NCI-H82 (cell line): Measurements from ENCODE around the gene TDRD15.
"Not testable (repeated sequence)": the region's sequence is repeated elsewhere in the genome, so short reads cannot be mapped to it uniquely, and the experiment has no call there.

Source experiments
- DNase-seq: peaks from one replicate; lab custom pipeline; 2025; lab: John Stamatoyannopoulos, UW

Gene TDRD15

DNA sequence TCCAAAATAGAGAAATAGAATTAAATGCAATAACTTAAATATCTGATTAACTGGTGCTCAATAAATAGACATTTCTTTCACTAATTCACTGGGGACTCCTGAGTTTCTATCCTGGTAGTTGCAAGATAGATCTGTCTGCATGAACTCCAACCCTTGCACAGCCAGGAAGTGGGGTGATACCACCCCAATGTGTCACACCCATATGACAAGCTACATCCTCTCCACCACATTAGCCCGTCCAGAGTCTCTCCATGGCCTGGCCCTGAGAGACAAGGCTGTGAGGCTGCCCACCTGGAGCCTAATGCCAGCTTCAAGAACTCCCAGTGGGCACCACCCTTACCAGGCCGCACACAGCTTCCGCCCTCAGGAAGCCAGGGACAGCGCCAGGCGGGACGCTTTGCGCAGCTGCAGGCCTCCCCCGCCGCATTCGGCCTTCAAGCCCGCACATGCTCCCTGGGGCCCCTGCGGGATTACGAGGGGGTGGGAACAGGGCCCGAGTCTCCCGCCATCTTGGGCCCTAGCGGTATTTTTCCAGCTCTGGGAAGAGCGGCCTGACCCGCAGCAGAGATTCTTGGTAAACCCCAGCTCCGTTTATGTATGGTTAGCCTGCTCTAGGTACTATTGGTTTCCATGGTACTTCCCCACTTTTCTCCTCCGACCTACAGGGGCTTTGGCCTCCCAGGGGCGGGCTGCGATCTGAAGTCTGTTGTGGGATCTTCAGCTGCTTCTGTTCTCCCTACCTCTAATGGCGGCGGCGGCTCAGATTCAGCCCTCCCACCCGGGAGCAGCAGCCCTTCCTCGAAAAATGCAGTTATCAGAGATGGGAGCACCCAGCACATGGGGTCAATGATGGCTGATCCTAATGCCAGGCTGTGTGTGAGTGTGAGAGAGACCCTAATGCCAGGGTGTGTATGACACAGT is at the start of gene TDRD15:
TDRD15 (plus strand) TSS at position 496 of the 921 bp plus-strand sequence. CDS start 13,500 bp downstream, outside the sequence.
- no peak for DNase-seq

DNA sequence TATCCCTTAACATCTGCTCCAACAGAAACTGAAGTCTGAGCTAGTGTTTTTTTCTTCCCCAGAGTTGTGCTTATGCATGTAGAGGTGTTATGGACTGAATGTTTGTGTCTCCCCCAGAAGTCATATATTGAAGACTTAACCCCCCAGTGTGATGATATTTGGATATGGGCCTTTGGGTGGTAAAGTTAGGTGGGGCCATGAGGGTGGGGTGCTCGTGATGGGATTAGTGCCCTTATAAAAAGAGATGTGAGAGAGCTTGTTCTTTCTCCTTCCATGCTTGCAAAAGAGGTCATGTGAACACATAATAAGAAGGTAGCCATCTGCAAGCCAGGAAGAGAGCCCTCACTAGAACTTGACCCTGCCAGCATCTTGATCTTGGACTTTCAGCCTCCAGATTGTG is 45.5 kb upstream of the TDRD15 start:
- no peak for DNase-seq

DNA sequence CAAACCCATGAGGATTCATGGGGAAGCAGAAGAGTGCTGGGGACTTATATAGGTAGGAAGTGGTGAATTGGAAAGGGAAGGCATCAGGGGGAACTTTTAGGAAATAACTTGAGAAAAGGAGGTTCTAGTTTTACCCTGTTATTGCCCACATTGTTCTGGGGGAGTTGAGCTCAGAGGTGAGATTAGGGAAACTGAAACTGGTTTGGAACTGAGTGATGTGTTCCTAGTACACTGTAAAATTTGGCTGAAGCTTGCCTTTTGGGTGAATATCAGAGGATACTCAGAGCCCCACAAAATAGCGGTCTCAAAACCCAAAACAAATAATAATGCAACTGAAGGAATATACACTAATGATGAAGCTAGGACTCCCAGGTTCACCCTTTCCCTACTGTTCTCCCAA is 40.3 kb upstream of the TDRD15 start:
- DNase-seq: no peak

GRCh38 chr2:21084401-21084800 is 39.4 kb upstream of the TDRD15 start:
- no peak for DNase-seq

DNA sequence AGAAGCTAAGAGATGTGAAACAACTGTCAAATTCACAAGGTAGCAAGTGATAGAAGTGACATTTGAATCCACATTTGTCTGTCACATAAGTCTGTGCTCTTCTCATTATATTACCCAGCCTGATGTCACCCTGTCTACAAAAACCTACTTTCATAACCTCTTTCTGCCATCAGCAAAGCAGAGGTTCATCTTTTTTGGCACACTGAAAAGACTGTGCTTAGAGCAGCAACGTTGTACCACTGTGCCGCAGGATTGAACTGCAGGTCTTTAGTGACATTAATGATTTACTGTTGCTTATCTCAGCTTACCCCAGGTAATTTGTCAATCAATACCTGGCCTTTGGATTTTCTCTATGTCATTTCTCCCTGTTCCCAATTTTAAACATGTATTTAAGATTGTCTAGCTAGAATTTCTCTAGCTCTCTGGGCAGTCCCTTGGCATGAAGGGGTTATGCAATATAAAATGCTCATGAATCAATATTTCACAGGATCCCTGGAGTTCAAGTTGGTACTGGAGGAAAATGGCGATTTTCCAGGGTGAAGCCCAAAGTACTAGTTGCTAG is 31.4 kb upstream of the TDRD15 start:
- DNase-seq: no peak

- no peak for DNase-seq
These were observed 28.6 kb upstream of the TDRD15 start for GRCh38 chr2:21095178-21095577.

DNA sequence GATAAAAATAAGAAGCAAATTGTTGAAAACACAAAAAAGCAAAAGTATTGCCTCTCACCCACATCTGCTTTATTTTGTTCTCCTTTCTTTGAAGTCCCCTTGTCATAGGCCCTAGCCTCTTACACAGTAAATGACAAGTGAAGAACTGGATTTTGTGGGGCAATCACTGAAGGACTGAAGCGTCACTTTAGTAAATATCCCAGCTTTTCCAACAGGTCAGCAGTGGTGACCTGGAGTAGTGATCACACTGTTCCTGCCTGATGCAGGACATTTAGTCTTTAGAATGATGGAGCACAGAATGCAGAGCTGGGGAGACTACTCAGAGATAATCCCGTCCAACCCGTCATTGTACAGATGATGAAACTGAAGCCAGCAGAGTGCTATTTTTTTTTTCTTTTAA is 28.1 kb upstream of the TDRD15 start:
- DNase-seq: no peak

DNA sequence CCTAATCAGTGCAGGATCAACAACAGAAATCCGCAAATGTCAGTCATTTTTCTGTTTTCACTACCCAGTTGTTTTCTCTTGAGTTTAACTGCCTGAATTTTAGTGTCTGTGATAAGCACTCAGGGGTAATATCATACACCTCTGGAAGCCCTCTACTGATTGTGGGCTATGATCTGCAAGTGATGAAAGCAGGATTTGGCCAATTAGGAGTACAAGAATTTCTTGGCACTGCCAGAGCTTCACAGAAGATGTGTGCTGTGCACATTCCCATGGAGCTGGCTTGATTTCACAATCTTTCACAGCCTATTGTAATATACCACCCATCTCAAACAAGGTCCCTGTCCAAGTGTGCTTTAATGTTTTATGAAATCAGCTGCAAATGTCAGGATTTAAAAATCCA is 27.3 kb upstream of the TDRD15 start:
- DNase-seq: no peak

- DNase-seq: no peak
These were observed 26.4 kb upstream of the TDRD15 start for GRCh38 chr2:21097331-21097730.

GRCh38 chr2:21098294-21098693 is 25.5 kb upstream of the TDRD15 start:
- no peak for DNase-seq

DNA sequence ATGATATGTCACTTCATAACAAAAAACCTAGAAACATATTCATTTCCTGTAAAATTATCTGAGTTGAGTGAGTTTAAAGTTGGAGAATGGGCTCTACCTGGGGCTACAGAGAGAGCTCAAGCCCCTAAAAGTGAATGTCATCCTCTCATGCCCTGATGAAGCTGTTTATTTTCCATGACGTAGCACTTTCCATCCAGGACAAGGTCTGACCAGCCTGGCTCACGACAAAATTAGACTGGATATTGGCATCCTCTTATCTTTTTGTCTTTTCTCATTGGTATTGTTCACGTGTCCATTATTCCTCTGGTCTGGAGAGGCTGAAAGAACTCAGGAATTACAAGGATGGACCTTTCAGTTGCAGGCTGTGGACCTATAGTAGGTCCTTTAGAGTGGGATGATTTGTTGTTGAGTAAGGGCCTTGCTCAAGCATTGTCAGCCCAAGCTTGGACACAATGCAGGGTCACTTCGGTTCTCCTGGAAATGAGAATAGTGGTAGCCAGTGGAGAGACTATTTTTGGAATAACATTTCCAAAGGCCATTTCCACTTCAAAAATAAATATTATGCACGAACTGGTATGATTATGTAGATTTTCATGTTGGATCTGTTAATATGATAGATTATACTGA is 24.4 kb upstream of the TDRD15 start:
- no peak for DNase-seq

DNA sequence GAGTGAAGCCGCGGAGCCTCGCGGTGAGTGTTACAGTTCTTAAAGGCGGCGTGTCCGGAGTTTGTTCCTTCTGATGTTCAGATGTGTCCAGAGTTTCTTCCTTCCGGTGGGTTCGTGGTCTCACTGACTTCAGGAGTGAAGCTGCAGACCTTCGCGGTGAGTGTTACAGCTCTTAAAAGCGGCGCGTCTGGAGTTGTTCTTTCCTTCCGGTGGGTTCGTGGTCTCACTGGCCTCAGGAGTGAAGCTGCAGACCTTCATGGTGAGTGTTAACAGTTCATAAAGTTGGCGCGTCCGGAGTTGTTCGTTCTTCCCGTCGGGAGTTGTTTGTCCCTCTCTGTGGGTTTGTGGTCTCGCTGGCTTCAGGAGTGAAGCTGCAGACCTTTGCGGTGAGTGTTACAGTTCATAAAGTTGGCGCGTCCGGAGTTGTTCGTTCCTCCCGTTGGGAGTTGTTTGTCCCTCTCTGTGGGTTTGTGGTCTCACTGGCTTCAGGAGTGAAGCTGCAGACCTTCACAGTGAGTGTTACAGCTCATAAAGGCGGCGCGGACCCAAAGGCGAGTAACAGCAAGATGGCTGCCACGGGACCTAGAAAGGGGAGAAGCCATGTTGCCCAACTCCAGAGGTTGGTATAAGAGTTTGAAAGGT is 22.1 kb upstream of the TDRD15 start:
- not testable (repeated sequence) for DNase-seq

DNA sequence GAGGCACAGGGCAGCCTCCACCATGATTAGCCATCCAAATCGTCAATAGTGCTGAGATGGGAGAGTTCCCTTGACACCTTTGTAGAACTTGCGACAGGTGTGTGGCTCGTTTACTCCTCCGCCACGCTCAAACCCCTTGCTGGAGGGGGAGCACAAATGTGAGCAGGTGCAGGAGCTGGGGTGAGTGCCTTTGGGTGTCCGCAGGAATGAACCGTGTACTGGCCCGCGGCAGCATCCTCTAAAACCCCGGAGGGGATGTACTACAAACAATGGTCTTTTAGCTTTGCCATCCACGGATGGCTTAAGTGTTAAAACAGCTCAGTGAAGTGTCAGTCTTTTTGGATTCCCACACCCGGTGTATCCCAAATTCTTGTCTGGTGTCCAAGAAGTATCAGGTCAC is 21.4 kb upstream of the TDRD15 start:
- no peak for DNase-seq

GRCh38 chr2:21103274-21103891 is 20.4 kb upstream of the TDRD15 start:
- DNase-seq: no peak

DNA sequence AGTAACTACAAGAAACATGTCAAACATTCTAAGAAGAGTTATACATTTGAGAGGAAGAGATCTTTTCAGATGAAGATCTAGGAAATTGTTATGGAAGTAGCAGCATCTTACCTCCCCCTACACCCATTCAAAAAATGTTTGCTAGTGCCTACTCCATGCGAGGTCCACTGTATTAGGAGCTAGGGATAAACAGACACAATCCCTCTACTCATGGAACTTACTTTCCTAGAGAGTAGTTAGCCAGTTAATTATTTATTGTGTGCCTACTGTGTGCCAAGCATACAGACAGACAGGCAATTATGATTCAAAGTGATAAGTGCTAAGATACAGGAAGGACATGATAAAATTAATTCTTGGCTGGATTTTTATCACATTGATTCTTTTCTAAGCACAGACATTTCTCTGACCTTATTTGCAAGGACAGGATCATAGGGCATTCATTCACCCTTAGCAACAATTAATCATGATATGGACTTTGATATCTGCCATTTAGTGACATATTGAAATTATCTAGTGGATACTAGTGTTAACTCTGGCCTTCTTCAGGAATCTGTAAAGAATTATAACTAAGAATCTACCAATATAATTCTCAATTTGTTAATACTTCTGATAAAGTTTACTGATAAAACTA is 19.6 kb upstream of the TDRD15 start:
- no peak for DNase-seq

GRCh38 chr2:21111012-21111411 is 12.8 kb upstream of the TDRD15 start:
- no peak for DNase-seq

- DNase-seq: no peak
These were observed 6.1 kb upstream of the TDRD15 start for GRCh38 chr2:21117688-21118087.

- peak; percentile 76 for DNase-seq
These were observed 5.4 kb upstream of the TDRD15 start for GRCh38 chr2:21118302-21118920.

DNA sequence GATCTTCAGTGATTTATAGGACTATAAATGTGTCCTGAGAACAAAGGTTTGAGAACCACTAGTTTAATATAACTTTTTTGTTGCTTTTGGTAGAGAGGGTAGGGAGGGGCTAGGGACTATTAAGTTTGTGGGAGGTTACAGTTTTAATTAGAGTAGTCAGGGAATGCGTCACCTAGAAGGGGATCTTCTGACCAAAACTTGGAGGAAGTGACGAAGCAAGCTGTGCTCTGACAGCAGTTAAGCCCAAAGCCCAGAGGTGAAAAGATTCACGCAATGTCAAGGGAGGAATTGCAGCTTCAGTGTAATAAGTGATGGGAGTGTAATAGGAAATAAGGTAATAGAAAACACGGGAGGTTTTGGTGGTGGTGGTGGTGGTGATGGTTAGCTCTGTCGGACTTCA is 8.1 kb downstream of the TDRD15 start:
- DNase-seq: no peak

GRCh38 chr2:21135585-21135984 is 11.8 kb downstream of the TDRD15 start:
- no peak for DNase-seq

GRCh38 chr2:21142149-21142548 is 18.4 kb downstream of the TDRD15 start:
- DNase-seq: no peak
